D721Med (cell line): ENCODE data around the gene S100A2.

Experiments
- DNase-seq: peaks from one replicate; pipeline ENCODE4 v3.0.0; 2011; ENCODE audit warnings: low spot score; ENCODE audit not compliant: insufficient read length
- FAIRE-seq: peaks from 2 replicates; lab custom pipeline; 2011; peaks lifted over from hg19 to GRCh38; lab: Jason Lieb, UNC
- TF ChIP-seq, protein P1 (sequence below): IDR thresholded peaks from 2 replicates; pipeline ENCODE4 v1.5.1; 2012; ENCODE audit warnings: mild to moderate bottlenecking, control low read depth; ENCODE audit not compliant: insufficient read depth; ENCODE audit errors: missing control alignments

Gene S100A2

DNA sequence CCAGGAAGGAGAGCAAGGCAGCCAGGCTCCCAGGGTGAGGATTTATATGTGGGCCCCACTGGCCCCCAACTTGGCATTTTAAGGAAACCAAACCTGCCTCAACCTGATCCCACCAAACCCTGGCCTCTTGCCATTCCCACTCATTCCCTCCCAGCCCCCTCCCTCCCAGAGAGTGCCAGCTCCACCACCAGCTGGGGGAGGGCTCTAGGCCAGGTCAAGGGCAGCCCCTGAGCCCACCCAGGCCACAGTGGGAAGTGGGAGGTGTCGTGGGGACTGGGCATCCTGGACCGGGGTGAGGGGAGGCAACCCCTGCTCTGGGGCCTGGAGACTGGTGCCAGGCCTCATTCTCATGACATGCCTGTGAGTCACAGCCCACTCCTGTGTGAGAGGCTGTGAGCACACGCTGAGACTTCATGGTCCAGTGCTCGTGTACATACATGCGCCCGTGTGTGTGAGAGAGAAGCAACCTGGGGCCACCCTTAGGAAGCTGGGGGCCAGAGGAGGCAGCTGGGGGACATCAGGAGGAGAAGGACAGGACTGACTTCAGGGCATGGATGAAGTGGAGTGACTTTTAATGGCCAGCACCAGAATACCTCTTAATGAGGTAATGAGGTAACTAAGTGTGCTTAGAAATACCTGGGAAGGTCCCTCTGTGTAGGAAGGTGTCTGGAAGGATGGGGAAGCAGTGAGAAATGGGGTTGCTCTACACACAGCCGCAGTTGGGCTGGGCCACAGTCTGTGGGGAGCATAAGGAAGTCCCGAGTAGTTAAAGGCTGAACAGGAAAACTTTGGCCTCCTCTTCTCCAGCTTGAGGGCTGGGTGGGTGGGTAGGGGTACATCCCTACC lies at the start of gene S100A2:
TSS of gene S100A2 (minus strand) at position 316 of the 846 bp plus-strand sequence. CDS start 1,967 bp downstream, outside the sequence.
- TF ChIP-seq, protein P1, sequence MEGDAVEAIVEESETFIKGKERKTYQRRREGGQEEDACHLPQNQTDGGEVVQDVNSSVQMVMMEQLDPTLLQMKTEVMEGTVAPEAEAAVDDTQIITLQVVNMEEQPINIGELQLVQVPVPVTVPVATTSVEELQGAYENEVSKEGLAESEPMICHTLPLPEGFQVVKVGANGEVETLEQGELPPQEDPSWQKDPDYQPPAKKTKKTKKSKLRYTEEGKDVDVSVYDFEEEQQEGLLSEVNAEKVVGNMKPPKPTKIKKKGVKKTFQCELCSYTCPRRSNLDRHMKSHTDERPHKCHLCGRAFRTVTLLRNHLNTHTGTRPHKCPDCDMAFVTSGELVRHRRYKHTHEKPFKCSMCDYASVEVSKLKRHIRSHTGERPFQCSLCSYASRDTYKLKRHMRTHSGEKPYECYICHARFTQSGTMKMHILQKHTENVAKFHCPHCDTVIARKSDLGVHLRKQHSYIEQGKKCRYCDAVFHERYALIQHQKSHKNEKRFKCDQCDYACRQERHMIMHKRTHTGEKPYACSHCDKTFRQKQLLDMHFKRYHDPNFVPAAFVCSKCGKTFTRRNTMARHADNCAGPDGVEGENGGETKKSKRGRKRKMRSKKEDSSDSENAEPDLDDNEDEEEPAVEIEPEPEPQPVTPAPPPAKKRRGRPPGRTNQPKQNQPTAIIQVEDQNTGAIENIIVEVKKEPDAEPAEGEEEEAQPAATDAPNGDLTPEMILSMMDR = no peak
- no peak for DNase-seq
- FAIRE-seq = no peak

- FAIRE-seq = no peak
- TF ChIP-seq, protein P1 = no peak
- DNase-seq = no peak
Observed at GRCh38 chr1:153615406-153615805, 49.8 kb upstream of the S100A2 start.

GRCh38 chr1:153614906-153615305 lies 49.3 kb upstream of the S100A2 start:
- TF ChIP-seq, protein P1 = no peak
- no peak for FAIRE-seq

GRCh38 chr1:153614189-153614900 lies 48.7 kb upstream of the S100A2 start:
- no peak for FAIRE-seq
- DNase-seq = no peak
- TF ChIP-seq, protein P1 = no peak

More at GRCh38 chr1:153614906-153615305, 49.3 kb upstream of the S100A2 start:
- DNase-seq = no peak

DNA sequence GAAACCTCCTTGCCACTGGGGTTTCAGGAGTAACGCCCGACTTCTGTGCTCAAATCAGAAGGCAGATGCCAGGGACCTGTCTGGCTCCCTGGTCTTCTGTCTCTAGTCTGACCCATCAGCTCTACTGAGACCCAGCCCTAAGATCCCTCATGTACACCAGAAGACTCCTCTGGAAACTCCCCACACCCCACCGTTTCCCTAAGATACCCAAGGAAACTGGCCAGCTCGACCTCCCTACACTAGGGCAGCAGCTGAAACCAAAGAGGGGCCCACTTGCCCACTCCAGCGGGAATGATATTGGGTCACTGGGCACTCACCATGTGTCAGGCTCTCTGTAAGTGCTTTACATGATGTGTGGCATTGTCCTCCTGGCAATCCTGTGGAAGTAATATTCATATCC lies 47.8 kb upstream of the S100A2 start:
- DNase-seq = no peak
- no peak for FAIRE-seq
- TF ChIP-seq, protein P1 = no peak

GRCh38 chr1:153612755-153613331 lies 47.2 kb upstream of the S100A2 start, which contains the start of gene S100A16:
Gene S100A16, minus strand, starts transcription at chr1:153613137. Its CDS starts 4,986 bp downstream, at chr1:153608151.
- DNase-seq (no peak), FAIRE-seq (no peak)
- TF ChIP-seq, protein P1 = no peak
